ENCODE data around the gene C2CD5.
"Not testable (repeated sequence)": the region's sequence is repeated elsewhere in the genome, so short reads cannot be mapped to it uniquely, and the experiment has no call there.

Gene C2CD5

DNA sequence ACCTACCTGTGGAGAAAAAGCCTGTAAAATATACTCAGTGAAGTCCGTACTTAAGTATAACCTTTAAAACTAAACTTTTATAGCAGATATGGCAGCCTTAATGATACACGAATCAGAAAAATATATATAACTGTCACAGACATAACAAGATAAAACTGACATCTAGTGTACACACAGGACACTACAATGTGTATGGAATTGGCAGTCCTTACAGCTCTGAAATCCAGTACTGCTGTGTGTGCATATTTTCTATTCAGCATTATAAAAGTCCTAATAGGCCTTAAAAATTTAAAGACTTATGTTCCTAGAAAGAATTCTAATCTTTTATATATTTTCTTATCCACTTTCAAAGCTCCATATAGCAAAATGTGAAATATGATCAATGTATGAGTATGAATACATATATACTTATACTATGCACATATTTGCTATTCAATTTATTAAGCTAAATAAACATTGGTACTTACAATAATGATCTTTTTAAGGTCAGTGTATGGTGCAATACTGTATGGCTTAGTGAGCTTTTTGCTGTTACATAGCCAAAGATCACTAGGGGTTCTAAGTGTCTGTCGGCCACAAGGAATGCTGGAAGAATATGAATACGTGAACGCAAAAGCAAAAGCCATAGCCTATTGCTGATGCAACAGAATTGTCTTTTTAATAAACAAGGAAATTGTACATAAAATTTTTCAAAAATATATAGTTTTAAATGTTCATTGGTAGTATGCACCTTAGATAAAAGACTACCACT, 69.2 kb downstream of the C2CD5 start:
- no peak for DNase-seq

DNA sequence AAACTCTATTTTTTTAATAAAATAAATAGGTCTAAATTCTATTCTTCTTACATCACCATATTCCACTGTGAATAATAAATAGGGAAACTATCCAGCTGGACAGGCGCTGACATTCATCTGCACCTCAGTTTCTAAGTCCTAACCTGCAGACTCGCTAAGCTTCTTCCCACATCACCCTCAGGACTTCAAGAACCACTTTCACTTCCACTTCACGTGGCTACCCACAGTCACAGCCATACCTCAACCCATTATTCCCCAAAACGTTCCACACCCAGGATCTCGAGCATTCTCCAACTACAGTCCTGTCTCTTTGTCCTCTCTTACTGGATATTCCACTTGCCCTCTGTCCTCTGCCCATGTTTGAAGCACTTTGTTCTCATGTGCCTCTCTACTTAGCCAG, 71.1 kb downstream of the C2CD5 start:
- no peak for DNase-seq

DNA sequence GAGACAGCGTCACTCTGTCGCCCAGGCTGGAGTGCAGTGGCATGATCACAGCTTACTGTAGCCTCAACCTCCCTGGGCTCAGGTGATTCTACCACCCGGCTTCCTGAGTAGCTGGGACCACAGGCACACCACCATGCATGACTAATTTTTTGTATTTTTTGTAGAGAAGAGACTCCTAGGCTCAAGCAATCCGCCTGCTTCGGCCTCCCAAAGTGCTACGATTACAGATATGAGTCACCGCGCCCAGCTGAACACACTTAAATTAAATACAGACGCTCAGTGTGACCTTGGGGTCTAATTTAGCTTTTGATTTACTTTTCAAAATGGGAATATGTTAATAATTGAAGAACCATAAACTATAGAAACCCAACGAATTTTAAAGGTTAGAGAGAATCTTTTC, 77.2 kb downstream of the C2CD5 start:
- DNase-seq: peak; percentile 66

DNA sequence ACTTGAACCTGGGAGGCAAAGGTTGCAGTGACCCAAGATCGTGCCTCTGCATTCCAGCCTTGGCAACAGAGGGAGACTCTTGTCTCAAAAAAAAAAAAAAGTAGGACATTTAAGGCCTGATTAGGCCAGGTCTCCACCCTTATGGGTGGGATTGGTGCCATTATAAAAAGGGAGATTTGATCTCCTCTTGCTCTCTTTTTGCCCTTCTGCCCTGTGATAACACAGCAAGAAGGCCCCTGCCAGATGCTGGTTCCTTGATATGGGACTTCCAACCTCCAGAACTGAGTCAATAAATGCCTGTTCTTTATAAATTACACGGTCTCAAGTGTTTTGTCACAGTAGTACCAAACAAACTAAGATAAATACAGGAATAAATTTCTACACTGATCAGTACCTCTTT, 81.0 kb downstream of the C2CD5 start:
- DNase-seq: no peak

DNA sequence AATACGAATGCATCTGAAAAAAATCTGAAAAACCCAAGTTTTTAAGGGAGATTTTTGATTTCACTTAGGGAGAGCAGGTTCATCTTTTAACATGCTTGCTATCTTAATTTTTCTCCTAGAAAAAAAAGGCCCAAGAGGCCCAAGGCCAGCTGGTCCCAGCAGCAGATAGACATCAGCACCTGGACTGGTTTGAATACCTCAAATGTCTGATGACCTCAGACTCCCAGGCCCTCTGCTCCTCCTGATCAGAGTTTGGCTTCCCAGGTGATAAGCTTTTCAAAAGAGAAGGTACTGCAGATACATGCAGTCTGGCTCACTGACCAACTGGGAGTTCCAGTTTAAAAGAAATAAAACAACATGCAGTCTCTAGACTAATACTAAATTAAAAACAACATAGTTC, 82.6 kb downstream of the C2CD5 start:
- no peak for DNase-seq

DNA sequence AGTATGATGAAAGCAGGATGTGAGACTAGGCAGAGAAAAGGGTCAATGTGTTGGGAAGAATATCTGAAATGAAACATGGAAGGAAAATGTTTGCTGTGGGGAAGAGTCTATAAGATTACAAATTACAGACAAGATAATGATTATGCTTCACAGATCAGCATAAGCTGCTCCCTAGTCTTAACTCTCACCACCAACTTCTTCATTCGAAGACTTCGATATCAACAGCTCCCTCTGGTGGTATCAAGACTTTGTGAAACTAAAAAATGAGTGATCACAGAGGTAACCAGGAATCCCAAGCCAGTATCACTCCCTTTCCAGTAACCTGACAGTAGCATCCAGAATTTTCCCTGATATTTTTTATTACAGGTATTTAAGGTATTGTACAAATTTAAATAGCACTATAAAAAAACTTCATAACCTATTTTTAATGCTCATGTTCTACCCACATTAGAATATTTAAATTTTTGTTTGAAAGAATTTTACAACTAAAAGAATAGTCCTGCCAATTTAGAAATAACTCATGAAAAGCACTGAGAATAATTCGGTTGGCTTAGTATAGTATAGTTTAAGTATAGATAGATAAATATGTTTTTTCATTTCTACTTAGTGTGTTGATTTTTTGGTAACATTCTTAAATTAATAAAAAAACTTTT, 84.4 kb downstream of the C2CD5 start:
- DNase-seq: peak; percentile 52

DNA sequence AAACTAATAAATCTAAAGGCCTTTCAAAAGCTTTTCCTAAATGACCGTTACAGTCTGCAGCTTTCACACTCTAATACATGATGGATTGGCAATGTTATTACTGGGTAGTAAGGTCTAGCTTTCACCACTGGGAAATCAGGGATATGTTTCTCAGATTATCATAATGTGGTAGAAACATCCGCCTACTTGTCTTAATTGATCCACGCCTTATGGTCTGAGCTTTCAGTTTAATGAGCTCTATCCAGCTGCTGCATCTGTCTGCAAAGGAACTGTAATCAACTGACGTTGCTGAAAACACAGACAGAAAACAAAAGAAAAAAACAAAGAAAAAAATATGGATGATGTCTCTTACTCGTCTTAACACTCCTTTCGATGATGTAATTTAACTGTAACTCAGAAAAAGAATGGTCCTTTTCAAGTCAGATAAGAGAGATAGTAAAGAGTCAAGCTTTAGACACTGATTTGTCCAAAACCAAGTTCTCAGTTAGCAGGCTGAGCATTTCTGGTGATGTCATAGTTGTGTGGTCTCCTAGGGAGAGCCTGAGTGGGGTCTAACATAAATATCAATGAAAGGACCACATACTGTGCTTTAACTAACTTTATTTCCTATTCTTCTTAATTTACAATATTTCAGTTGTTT, 85.9 kb downstream of the C2CD5 start:
- no peak for DNase-seq

DNA sequence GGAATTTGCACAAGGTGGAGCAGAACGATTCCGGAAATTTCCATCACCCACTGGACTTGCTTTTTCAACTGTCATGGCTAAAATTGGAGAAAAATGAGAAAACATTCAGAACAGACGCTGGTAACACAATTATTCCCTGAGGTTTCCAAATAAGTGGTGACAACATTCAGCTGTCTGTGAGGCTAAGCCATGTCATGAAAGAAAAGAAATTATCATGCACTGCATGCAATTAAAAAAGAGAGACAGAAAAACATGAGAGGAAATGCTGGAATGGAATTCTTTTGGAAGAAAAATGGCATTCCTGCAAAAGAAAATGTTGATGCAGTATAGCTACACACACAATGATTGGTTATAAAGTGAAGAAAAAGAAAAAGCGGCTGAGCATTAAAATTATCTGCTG, 87.3 kb downstream of the C2CD5 start:
- no peak for DNase-seq

DNA sequence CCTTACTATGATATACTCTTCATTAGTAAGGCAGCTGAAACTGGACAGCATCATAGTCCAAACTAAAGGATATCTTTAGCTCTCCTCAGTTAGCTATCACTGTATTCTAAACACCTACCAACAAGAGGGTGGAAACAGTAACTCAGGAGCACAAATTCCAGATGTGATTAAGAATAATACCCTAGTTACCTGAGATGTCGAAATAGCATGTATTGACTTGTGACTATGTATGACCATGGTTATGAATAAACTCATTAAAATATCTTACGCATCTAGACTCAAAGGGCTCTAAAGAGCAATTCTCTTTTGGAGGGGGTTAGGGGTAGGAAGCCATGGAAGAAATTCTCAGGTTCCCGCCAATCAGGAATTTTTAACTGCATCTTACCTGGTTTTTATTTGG, 90.8 kb downstream of the C2CD5 start:
- DNase-seq: no peak

DNA sequence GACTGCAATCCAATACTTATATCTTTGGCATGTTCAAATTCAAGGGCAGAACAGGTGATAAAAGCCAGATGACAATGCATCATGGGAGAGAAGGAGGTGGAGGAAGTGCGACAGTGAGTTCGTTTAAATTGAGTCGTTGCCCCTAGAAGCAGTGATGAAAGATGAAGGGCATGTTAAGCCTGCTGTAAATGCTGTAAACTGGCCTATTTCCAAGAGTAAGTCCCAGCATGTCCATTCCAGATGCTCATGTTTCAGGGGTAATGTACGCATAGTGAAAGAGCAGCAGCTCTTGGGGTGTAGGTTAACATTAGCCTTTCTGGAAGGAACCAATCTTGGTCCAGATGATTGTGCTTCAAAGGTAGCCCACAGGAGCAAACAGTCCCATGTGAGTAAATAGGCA, 97.1 kb downstream of the C2CD5 start:
- no peak for DNase-seq

DNA sequence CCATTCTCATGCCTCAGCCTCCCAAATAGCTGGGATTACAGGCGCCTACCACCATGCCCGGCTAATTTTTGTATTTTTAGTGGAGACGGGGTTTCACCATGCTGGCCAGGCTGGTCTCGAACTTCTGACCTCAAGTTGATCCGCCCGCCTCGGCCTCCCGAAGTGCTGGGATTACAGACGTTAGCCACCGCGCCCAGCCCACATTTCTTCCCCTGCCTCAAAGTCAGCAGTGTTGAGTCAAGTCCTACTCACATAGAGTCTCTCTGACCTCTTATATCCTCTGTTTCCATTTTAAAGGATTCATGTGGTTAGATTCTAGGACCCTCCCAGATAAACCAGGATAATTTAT, 100.1 kb downstream of the C2CD5 start:
- DNase-seq: not testable (repeated sequence)

DNA sequence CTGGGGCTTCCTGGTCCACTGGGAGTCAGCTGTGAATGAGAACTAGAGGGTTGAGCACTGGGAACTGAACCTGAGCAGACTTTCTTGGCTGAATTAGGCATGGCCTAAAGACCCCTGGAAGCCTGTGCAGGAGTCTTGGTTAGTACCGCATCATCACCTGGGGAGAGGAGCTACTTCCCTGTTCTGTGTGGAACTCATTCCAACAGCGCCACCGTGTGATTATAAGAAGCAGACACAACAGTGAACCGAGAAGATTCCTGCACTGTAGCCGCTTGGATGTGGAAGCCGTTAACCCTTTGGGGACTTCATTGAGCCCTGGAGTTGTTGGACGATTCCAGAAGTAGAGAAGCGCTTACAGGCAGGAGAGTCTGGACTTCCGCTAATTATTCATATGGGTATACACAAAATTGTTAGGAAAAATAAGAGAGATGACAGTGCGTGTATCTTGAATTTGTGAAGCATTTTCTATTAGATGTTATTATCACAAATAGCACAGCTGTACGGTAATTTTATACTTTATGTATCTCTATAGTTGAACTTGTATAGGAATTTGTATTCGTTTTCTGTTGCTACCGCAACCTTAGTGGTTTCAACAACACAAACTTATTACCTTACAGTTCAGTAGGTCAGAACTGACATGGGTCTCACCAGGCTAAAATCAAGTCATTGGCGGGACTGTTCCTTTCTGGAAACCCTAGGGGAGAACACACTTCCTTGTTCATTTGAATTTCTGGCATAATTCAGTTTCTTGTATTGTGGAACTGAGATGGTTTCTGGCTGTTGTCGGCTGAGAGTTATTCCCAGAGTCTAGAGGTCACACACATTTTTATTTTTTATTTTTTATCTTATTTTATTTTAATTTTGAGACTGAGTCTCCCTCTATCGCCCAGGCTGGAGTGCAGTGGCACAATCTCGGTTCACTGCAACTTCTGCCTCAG, 100.7 kb downstream of the C2CD5 start:
- DNase-seq: peak; percentile 75

DNA sequence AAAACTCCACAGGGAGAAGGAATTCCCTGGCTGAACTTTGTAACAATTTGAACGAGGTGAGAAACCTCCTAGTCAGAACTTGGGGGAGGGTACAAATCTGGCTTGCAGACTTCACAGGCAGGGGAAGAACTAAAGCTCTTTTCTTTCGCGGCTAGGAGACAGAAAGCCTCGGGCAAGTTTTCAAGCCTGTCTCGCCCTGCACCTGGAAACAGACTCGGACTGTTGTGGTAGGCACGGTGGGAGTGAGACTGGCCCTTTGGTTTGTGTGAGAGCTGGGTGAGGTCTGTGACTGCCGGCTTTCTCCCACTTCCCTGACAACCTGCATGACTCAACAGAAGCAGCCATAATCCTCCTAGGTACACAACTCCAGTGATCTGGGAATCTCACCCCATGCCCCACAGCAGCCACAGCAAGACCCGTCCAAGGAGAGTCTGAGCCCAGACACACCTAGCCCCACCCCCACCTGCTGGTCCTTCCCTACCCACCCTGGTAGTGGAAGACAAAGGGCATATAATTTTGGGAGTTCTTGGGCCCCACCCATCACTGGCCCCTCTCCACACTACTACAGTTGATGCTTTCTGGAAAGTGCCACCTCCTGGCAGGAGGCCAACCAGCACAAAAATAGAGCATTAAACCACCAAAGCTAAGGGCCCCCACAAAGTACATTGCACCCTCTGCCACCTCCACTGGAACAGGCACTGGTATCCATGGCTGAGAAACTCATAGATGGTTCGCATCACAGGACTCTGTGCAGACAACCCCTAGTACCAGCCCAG, 107.1 kb downstream of the C2CD5 start:
- DNase-seq: no peak

DNA sequence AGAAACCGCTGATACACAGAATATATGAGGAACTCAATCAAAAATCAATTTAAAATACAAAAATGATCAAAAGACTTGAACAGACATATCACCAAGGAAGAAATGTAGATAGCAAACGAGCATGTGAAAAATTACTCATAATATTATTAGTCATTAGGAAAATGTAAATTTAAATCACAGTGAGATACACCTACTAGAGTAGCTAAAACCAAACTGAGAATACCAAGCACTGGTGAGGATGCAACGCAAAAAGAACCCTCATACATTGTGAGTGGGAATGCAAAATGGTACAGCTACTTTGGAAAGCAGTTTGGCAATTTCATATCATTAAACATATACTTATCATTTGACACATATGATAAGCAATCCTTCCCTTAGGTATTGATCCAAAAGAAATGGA, 108.8 kb downstream of the C2CD5 start:
- DNase-seq: no peak

DNA sequence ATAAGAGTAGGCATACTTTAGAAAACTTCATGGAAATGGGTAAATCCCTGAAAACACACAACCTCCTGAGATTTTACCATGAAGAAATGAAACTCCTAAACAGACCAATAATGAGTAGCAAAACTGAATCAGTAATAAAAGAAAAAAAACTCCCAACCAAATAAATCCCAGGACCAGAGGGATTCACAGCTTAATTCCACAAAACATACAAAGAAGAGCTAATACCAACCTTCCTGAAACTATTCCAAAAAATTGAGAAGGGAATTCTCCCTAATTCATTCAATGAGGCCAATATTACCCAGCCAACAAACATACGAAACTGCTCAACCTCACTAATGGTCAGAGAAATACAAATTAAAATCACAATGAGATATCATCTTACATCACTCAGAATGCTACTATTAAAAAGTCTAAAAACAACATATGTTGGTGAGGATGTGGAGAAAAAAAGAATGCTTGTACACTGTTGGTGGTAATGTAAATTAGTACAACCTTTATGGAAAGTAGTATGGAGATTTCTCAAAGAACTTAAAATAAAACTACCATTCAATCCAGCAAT, 112.6 kb downstream of the C2CD5 start:
- no peak for DNase-seq

DNA sequence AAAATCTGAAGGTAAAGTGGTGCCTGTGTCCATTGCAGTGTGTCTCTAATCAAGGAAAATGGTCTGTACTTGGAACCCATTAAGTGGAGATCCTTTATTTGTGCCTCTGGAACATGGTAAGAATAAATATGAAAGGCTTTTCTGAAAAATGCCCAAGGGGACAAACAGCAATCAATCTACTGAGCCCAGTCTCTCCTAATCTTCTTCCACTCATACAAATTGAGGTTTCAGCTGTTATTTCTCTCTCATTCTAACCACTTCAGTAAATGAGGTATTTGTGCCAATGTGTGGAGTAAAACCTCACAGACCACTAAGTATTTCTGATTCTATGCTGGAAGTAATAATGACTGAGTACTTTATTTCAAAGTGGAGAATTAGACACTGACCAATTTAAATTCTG, 127.5 kb downstream of the C2CD5 start:
- DNase-seq: no peak

DNA sequence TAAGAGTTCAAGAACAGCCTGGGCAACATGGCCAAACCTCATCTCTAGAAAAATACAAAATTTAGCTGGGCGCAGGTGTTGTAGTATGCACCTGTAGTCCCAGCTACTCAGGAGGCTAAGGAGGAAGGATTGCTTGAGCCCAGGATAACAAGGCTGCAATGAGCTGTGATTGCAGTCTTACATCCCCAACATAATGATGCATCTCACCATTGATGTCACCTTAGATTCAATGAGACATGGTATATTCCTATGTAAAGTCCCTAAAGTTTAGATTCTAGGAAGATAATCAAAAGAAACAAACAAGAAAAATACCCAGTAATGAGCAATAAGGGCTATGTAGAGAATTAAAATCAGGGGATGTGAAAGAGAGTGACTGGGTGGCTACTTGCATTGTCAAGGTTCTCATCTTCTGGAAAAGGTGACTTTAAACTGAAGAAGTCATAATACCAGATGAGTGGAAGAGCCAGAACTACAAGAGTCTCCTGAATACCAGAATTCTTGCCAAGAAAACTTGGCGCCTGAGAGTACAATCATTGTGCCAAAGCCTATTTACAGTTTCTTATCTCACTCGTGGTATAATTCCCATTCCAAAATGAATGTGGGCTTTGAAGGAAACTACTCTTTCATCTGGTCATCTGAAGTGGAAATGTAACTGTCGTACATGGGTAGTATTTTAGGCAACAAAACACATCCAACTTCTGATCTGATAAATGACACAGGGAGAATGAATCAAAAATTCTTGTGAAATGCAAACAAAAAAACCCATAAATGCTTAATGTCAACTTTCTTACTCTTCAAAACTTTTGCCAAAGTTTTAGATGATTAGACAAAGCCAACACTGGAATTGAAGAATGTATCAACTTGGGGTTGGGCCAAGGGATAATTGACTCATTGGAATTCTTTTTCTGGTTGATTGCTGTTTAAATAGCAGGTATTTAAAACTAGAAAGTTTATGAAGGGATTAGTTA, 128.7 kb downstream of the C2CD5 start:
- DNase-seq: no peak

DNA sequence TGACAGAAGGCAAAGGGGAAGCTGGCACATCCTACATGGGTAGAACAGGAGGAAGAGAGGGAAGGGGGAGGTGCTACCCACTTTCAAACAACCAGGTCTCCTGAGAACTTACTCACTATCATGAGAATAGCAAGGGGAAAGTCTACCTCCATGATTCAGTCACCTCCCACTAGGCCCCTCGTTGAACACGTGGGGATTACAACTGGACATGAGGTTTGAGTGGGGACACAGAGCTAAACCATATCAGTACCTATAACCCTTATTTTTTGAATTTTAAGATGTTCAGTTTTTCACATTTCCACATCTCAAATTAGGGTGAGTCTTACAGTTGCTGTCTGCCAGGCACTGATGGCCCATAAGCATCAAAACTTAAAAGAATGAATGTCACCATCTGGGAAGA, 129.6 kb downstream of the C2CD5 start:
- DNase-seq: no peak

DNA sequence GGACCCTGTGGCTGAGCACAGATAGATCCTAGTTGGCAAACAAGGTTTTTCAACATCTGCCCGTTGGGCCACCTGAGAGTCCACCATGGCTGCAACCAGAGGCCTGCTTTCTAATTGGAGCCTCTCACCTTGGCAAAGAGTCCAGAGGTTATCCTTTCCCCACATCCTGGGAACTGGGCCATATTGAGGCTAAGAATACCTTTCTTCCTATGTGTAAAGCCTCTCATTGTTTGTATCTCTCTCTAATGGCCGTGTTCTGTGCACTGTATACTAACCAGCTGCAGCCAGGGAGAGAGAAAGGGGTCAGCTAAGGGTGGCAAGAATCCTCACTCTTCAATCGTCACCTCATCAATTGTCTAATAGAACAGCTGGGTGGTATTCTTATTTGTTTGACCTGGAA, 130.8 kb downstream of the C2CD5 start:
- DNase-seq: no peak

DNA sequence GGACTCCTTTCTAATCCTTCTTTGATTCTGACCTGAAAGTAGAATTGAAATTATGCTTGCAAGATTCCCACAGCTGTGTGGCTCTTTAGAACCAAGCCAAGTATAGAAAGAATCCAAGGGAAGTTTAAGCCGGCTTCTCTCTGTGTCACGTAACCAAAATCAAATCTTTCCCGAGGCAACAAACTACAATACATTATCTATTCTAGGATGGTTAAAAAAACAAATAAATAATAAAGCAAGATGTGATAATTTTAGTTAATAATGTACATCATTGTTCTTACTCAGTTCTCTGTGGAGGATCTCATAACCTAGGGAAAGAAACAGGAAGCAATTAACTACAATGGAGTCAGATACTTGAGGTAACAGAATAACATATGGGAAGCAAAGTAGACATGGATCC, 131.8 kb downstream of the C2CD5 start:
- DNase-seq: no peak

DNA sequence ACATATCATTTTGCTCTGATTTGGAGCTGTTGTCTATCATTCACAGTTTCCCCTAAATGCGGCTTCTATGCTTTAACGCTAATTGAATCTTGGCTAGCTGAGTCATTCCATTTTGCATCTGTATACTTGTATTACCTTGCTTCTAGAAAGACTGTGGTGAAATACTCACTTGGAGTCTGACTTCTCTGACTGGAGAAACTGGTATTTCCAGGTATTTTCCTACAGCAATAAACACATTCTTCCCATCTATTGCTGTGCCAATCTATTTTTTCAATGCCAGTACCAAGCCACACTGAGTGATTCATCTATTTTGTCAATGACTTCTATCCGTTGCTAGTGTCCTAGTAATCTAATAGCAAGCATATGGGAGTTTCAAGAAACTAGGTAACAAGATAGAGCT, 133.9 kb downstream of the C2CD5 start:
- no peak for DNase-seq

Measured in fibroblast of skin of back (primary cell).